ENCODE data around the gene UNC5B. TPM values are rescaled to one million over a fixed set of nuclear protein-coding genes. Genes with fewer than 3 reads are reported as not detected.
A peak's percentile ranks its signal among the peaks of the same experiment; 100 is the strongest.

Gene UNC5B
- polyA plus RNA-seq, 3 donors, result 0.04 to 0.72 TPM; not detected in 1

DNA sequence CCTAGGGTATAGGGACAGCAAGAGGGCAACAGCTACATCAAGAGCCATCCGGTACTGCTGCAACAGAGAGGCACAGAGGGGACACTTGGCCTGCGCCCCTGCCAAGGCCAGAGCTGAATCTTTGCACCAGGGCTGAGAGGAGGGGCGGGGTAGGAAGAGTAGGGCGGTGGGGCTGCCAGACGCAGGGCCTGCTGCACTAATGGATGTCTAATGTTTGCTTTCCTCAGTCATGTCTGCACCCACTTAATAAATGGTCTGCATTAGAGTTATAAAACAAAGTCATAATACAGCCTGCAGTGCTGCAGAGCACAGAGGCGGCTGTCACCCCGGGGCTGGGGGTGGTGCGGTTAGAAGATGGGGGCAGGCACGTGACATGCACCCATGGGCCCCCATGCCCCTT, 64.5 kb downstream of the UNC5B start:
- Histone ChIP-seq H3K27ac (ENCODE audit: low read depth in 1 of 2, low read length in 2 of 2) (no peak overlapping the region), H3K27me3 (ENCODE audit: control insufficient read depth in 2 of 2, insufficient read depth in 2 of 2, low read length in 2 of 2) (no peaks in the 10 kb centered on the region), H2AFZ (ENCODE audit: insufficient read depth, low read depth, low read length, poor library complexity, severe bottlenecking) (no peak overlapping the region), H3K4me2 (replicated peaks; ENCODE audit: extremely low read depth, low read length, poor library complexity, severe bottlenecking) (no peak overlapping the region), H3K36me3 (replicated peaks in 1 of 2; ENCODE audit: control insufficient read depth in 1 of 2, insufficient read depth in 2 of 2, low read length in 2 of 2) (no peaks in the 10 kb centered on the region), H4K20me1 (ENCODE audit: insufficient read depth, low read length) (no peaks in the 10 kb centered on the region), H3K4me3 (replicated peaks in 1 of 3; ENCODE audit: low read depth in 2 of 3, low read length in 3 of 3) (no peak overlapping the region), H3K9me3 (replicated peaks in 1 of 2; ENCODE audit: control insufficient read depth in 1 of 2, insufficient read depth in 1 of 2, low read length in 2 of 2) (no peaks in the 10 kb centered on the region), H3K9ac (ENCODE audit: insufficient read depth, low read length, poor library complexity, severe bottlenecking) (no peak overlapping the region), H3K4me1 (ENCODE audit: control insufficient read depth in 1 of 2, insufficient read depth in 2 of 2, low read length in 2 of 2) (peaks cover 34 to 44% of the 10 kb centered on the region in 2 donors), H3K79me2 (ENCODE audit: insufficient read depth, low read length) (no peaks in the 10 kb centered on the region)
- 83% methylated on average over 8 of the region's 9 CpGs for WGBS (ENCODE audit: insufficient coverage)
- Mint-ChIP-seq H3K4me3 (no peak overlapping the region), H3K4me1 (peaks cover 36% of the 10 kb centered on the region), H3K36me3 (no peaks in the 10 kb centered on the region), H3K27me3 (ENCODE audit: low read depth in 3 of 3) (peaks cover 0 to 4% (median 0%) of the 10 kb centered on the region in 3 donors), H3K27ac (peak overlapping the region in 1 of 7 donors; percentile 16), H3K9me3 (peaks cover 0 to 2% (median 0%) of the 10 kb centered on the region in 7 donors)
- no peak for TF ChIP-seq CTCF (IDR thresholded peaks at IDR 0.05)
- no peak for DNase-seq
- intact Hi-C loops (cut with micrococcal nuclease), result no loop called here

- H3K27me3 ChIP-seq (ENCODE audit: control insufficient read depth in 2 of 2, insufficient read depth in 2 of 2, low read length in 2 of 2), result no peaks in the 10 kb centered on the region
- H3K27ac Mint-ChIP-seq, result no peak overlapping the region
- TF ChIP-seq CTCF (IDR thresholded peaks at IDR 0.05), result no peak
- peaks cover 0 to 2% (median 0%) of the 10 kb centered on the region in 7 donors for H3K9me3 Mint-ChIP-seq
- H3K79me2 ChIP-seq (ENCODE audit: insufficient read depth, low read length), result no peaks in the 10 kb centered on the region
- no peaks in the 10 kb centered on the region for H4K20me1 ChIP-seq (ENCODE audit: insufficient read depth, low read length)
- no peak overlapping the region for H3K4me3 Mint-ChIP-seq
- 97% methylated on average over 9 of the region's 11 CpGs for WGBS (ENCODE audit: insufficient coverage)
- H3K4me3 ChIP-seq (replicated peaks in 1 of 3; ENCODE audit: low read depth in 2 of 3, low read length in 3 of 3), result no peak overlapping the region
- H3K27me3 Mint-ChIP-seq (ENCODE audit: low read depth in 3 of 3), result peaks cover 0 to 4% (median 0%) of the 10 kb centered on the region in 3 donors
- no peaks in the 10 kb centered on the region for H3K36me3 Mint-ChIP-seq
- intact Hi-C loops (cut with micrococcal nuclease), result no loop called here
- no peak overlapping the region for H3K9ac ChIP-seq (ENCODE audit: insufficient read depth, low read length, poor library complexity, severe bottlenecking)
- peaks cover 26 to 35% of the 10 kb centered on the region in 2 donors for H3K4me1 ChIP-seq (ENCODE audit: control insufficient read depth in 1 of 2, insufficient read depth in 2 of 2, low read length in 2 of 2)
- H3K4me1 Mint-ChIP-seq, result peaks cover 27% of the 10 kb centered on the region
- H3K4me2 ChIP-seq (replicated peaks; ENCODE audit: extremely low read depth, low read length, poor library complexity, severe bottlenecking), result no peak overlapping the region
- DNase-seq, result no peak
- H3K9me3 ChIP-seq (replicated peaks in 1 of 2; ENCODE audit: control insufficient read depth in 1 of 2, insufficient read depth in 1 of 2, low read length in 2 of 2), result no peaks in the 10 kb centered on the region
- no peak overlapping the region for H2AFZ ChIP-seq (ENCODE audit: insufficient read depth, low read depth, low read length, poor library complexity, severe bottlenecking)
- no peaks in the 10 kb centered on the region for H3K36me3 ChIP-seq (replicated peaks in 1 of 2; ENCODE audit: control insufficient read depth in 1 of 2, insufficient read depth in 2 of 2, low read length in 2 of 2)
- H3K27ac ChIP-seq (ENCODE audit: low read depth in 1 of 2, low read length in 2 of 2), result no peak overlapping the region
Measured at GRCh38 chr10:71277914-71278665, 65.7 kb downstream of the UNC5B start.

Measured in CD14-positive monocyte (primary cell).